GM12878 (cell line): ENCODE data around the gene ECT2L. TPM values are rescaled to one million over a fixed set of nuclear protein-coding genes. Genes with fewer than 3 reads are reported as not detected.

ENCODE experiments used
- ATAC-seq: fragments of 200-7000 bp; cut with Tn5 transposase; 3 replicates; pipeline ENCODE4 v1.9.1; 2020; ENCODE audit warnings: mild to moderate bottlenecking, moderate library complexity
- BruUV-seq: library from RNA; stranded (reverse); fragments of 400-500 nt; replicated peaks from 2 replicates; lab custom pipeline; 2021; lab: Mats Ljungman, UMichigan
- CTCF ChIA-PET: fragments of 300-600 bp; sonication (Branson Sonifier 250); formaldehyde crosslinking; extraction: SDS; loops from one replicate; lab custom pipeline; 2021; ENCODE audit warnings: inconsistent platforms; lab: Yijun Ruan, JAX
- POLR2A ChIA-PET: fragments of 350-600 bp; formaldehyde crosslinking; extraction: SDS; loops from one replicate; lab custom pipeline; 2021; ENCODE audit warnings: inconsistent platforms; lab: Charles Lee
- RAD21 ChIA-PET: fragments of 300-600 bp; sonication (Branson Sonifier 250); formaldehyde crosslinking; loops from one replicate; lab custom pipeline; 2023; ENCODE audit warnings: antibody characterized with exemption; ENCODE audit not compliant: unreplicated experiment; lab: Charles Lee
- SMC1A ChIA-PET: fragments of 300-600 bp; sonication (Branson Sonifier 250); formaldehyde crosslinking; loops from one replicate; lab custom pipeline; 2023; ENCODE audit not compliant: unreplicated experiment, uncharacterized antibody; lab: Charles Lee
- DNase-seq: peaks from one replicate; pipeline ENCODE4 v3.0.0-alpha.2; 2011; ENCODE audit warnings: low read depth, low spot score
- FAIRE-seq: peaks from 3 replicates; lab custom pipeline; 2011; peaks lifted over from hg19 to GRCh38; lab: Jason Lieb, UNC
- H2AFZ ChIP-seq: 2 replicates; pipeline ENCODE4 v1.6.0; 2011; ENCODE audit warnings: low read depth, low read length, control low read depth; ENCODE audit not compliant: control insufficient read depth
- H3K27ac ChIP-seq: 2 replicates; pipeline ENCODE4 v1.5.1; 2011; ENCODE audit warnings: control low read depth; ENCODE audit not compliant: control insufficient read depth, insufficient read depth
- H3K27me3 ChIP-seq, 2 experiments: replicated peaks in 1 of 2; 2 replicates each; pipeline versions ENCODE4 v1.6.0 to v1.6.1; 2011; ENCODE audit warnings: low read length in 1 of 2; ENCODE audit not compliant: control insufficient read depth in 2 of 2, insufficient read depth in 2 of 2
- H3K36me3 ChIP-seq, 2 experiments: 2 replicates each; pipeline ENCODE4 v1.5.1; 2011; ENCODE audit warnings: low read length in 1 of 2; ENCODE audit not compliant: control insufficient read depth in 2 of 2, insufficient read depth in 2 of 2
- H3K4me1 ChIP-seq: 2 replicates; pipeline ENCODE4 v1.6.1; 2011; ENCODE audit warnings: mild to moderate bottlenecking, low read length, moderate library complexity, mixed read lengths; ENCODE audit not compliant: control insufficient read depth, insufficient read depth
- H3K4me2 ChIP-seq: 2 replicates; pipeline ENCODE4 v1.6.0; 2011; ENCODE audit warnings: control low read depth; ENCODE audit not compliant: control insufficient read depth, insufficient read depth
- H3K4me3 ChIP-seq: fragments of 200-600 bp; sonication (generic); 2 replicates; pipeline ENCODE4 v1.5.1; 2016
- H3K79me2 ChIP-seq: 2 replicates; pipeline ENCODE4 v1.6.0; 2011; ENCODE audit warnings: low read length; ENCODE audit not compliant: control insufficient read depth, insufficient read depth
- H3K9ac ChIP-seq: 2 replicates; pipeline ENCODE4 v1.8.0; 2011; ENCODE audit warnings: low read length, control low read depth, mixed read lengths; ENCODE audit not compliant: control insufficient read depth, insufficient read depth
- H3K9me3 ChIP-seq: replicated peaks from 3 replicates; pipeline ENCODE4 v1.5.1; 2011; ENCODE audit warnings: mild to moderate bottlenecking, low read length; ENCODE audit not compliant: control insufficient read depth, insufficient read depth
- H4K20me1 ChIP-seq: 2 replicates; pipeline ENCODE4 v1.6.0; 2011; ENCODE audit not compliant: control insufficient read depth, insufficient read depth
- BHLHE40 ChIP-seq, 2 experiments: fragments of 450-650 bp in 1 of 2; IDR thresholded peaks; 2 replicates each; pipeline ENCODE4 v1.6.1; 2011 to 2017; ENCODE audit warnings: low read depth in 2 of 2, borderline replicate concordance in 1 of 2, improper control_type of control experiment in 1 of 2, low read length in 1 of 2, mild to moderate bottlenecking in 1 of 2
- CHD2 ChIP-seq: IDR thresholded peaks from 2 replicates; pipeline ENCODE4 v1.6.1; 2011; ENCODE audit warnings: low read depth, low read length, improper control_type of control experiment, borderline replicate concordance
- IRF3 ChIP-seq: fragments of 450-650 bp; IDR thresholded peaks from 2 replicates; pipeline ENCODE4 v1.6.1; 2014; ENCODE audit warnings: mild to moderate bottlenecking
- IRF4 ChIP-seq: IDR thresholded peaks from 2 replicates; pipeline ENCODE4 v1.6.1; 2011; ENCODE audit warnings: low read depth, low read length
- POU2F2 ChIP-seq: IDR thresholded peaks from 3 replicates; pipeline ENCODE4 v1.6.1; 2011; ENCODE audit warnings: low read depth, mild to moderate bottlenecking, low read length, borderline replicate concordance
- ZNF207 ChIP-seq: fragments of 450-650 bp; IDR thresholded peaks from 2 replicates; pipeline ENCODE4 v1.6.1; 2014; ENCODE audit warnings: antibody characterized with exemption, mild to moderate bottlenecking, borderline replicate concordance
- WGBS: methylation state at CpG from one replicate; pipeline ENCODE4 v1.1.6; 2016; ENCODE audit warnings: low lambda C conversion rate; ENCODE audit not compliant: insufficient replicate concordance, insufficient coverage; ENCODE audit errors: missing lambda C conversion rate; 5-methylcytosine and 5-hydroxymethylcytosine counted together
- in situ Hi-C: fragments of 300-500 bp; cut with MboI; formaldehyde crosslinking; loops from 9 replicates; pipeline ENCODE4 v1.14.3; 2018; ENCODE audit warnings: mixed read lengths
- intact Hi-C: fragments of 100-400 bp; cut with micrococcal nuclease; formaldehyde crosslinking; loops from one replicate; pipeline ENCODE4 v1.14.2; 2022; ENCODE audit not compliant: unreplicated experiment
- polyA plus RNA-seq, 11 experiments: library from polyadenylated mRNA; depleted of rRNA in 4 of 11; unstranded in 6 of 11; stranded (reverse) in 5 of 11; fragments of >200 nt; fragmentation: Nextera tagmentation in 4 of 11; fragmentation: Illumina TruSeq in 1 of 11; extraction: Ambion mirVana in 4 of 11; extraction: Trizol in 1 of 11; gene quantifications; 1 replicate in 1 of 11; 2 replicates in 10 of 11; pipeline versions ENCODE4 v1.2.1 to v1.2.3, GENCODE V29; 2011 to 2016; ENCODE audit warnings: inconsistent platforms in 2 of 11, missing spikeins in 2 of 11, low read depth in 1 of 11
- total RNA-seq, 4 experiments: library from RNA; depleted of rRNA in 3 of 4; stranded (reverse); fragments of >200 nt in 3 of 4; fragmentation: Illumina TruSeq in 1 of 4; extraction: Trizol in 1 of 4; gene quantifications; 2 replicates each; pipeline versions ENCODE4 v1.2.1 to v1.2.3, GENCODE V29; 2013 to 2021

Gene ECT2L
- total and polyA plus RNA-seq, 10 of the 15 experiments (the other 5 are each of a cell fraction or from before 2014, with no cell fraction given), result 0.05 to 0.09 TPM; not detected in 8

GRCh38 chr6:138844192-138844591 lies 48.3 kb downstream of the ECT2L start (continued):
- TF ChIP-seq BHLHE40 (IDR thresholded peaks at IDR 0.05; ENCODE audit: borderline replicate concordance in 1 of 2, low read depth in 2 of 2, low read length in 1 of 2) (no peak), IRF3 (no peak), ZNF207 (no peak)

- FAIRE-seq, result no peak
- BruUV-seq, result no TSS peak
These were observed 52.0 kb downstream of the ECT2L start for GRCh38 chr6:138847884-138848283.

More at GRCh38 chr6:138847884-138848283, 52.0 kb downstream of the ECT2L start:
- CTCF ChIA-PET, result interaction anchor here (2.2 kb wide), 1 partner anchor 32 kb away, joined by 5 read pairs; no protein-coding TSS in a partner anchor
- no peaks in the 10 kb centered on the region for H3K36me3 ChIP-seq
- no peaks in the 10 kb centered on the region for H3K4me1 ChIP-seq
- H3K4me3 ChIP-seq, result no peak overlapping the region
- WGBS, result 51% methylated on average over 4 of the region's 4 CpGs
- intact Hi-C loops, result no loop called here
- SMC1A ChIA-PET, result interaction anchor here (1.2 kb wide), 1 partner anchor 8 kb away, joined by 4 read pairs; no protein-coding TSS in a partner anchor
- H3K27ac ChIP-seq, result no peak overlapping the region
- no peaks in the 10 kb centered on the region for H3K9me3 ChIP-seq
- H4K20me1 ChIP-seq, result no peaks in the 10 kb centered on the region
- no peaks in the 10 kb centered on the region for H3K27me3 ChIP-seq
- TF ChIP-seq IRF4 (no peak), POU2F2 (no peak), CHD2 (no peak)
- in situ Hi-C loops, result no loop called here
- H3K4me2 ChIP-seq, result no peak overlapping the region
- H3K79me2 ChIP-seq, result no peaks in the 10 kb centered on the region
- ATAC-seq (no peak), DNase-seq (no peak)
- no peak overlapping the region for H2AFZ ChIP-seq
- POLR2A ChIA-PET, result interaction anchor here (0.5 kb wide), 1 partner anchor 20 kb away, joined by 5 read pairs; no protein-coding TSS in a partner anchor
- H3K9ac ChIP-seq, result no peak overlapping the region
- RAD21 ChIA-PET, result no interaction called here
